Loucy (cell line): ENCODE measurements around the gene PLA2G4C.

Source experiments
- H2AFZ ChIP-seq: fragments of 200-600 bp; sonication (generic); 2 replicates; pipeline ENCODE4 v1.6.0; 2016; ENCODE audit warnings: antibody characterized with exemption, mild to moderate bottlenecking, low read length, moderate library complexity
- H3F3A ChIP-seq: fragments of 200-600 bp; 2 replicates; pipeline ENCODE4 v1.6.0; 2016; ENCODE audit warnings: antibody characterized with exemption, low read depth, mild to moderate bottlenecking
- H3K27me3 ChIP-seq: fragments of 200-600 bp; sonication (generic); 2 replicates; pipeline ENCODE4 v1.6.1; 2014; ENCODE audit warnings: low read length, mild to moderate bottlenecking; ENCODE audit not compliant: insufficient read depth, poor library complexity, severe bottlenecking
- H3K36me3 ChIP-seq: fragments of 200-600 bp; sonication (generic); 2 replicates; pipeline ENCODE4 v1.6.1; 2016; ENCODE audit warnings: low read length; ENCODE audit not compliant: insufficient read depth
- H3K4me1 ChIP-seq: fragments of 200-600 bp; sonication (generic); 2 replicates; pipeline ENCODE4 v1.5.1; 2014; ENCODE audit warnings: low read length, mild to moderate bottlenecking; ENCODE audit not compliant: insufficient read depth, poor library complexity, severe bottlenecking
- H3K4me2 ChIP-seq: fragments of 200-600 bp; sonication (generic); 2 replicates; pipeline ENCODE4 v1.6.0; 2014; ENCODE audit warnings: antibody characterized with exemption, low read length, low read depth, mild to moderate bottlenecking; ENCODE audit not compliant: poor library complexity, severe bottlenecking
- H3K4me3 ChIP-seq: fragments of 200-600 bp; sonication (generic); 2 replicates; pipeline ENCODE4 v1.5.1; 2014; ENCODE audit warnings: low read length, mild to moderate bottlenecking, mixed read lengths; ENCODE audit not compliant: poor library complexity, severe bottlenecking
- H3K79me2 ChIP-seq: fragments of 200-600 bp; sonication (generic); 2 replicates; pipeline ENCODE4 v1.6.1; 2014; ENCODE audit warnings: low read length; ENCODE audit not compliant: insufficient read depth
- H3K9ac ChIP-seq: fragments of 200-600 bp; sonication (generic); 2 replicates; pipeline ENCODE4 v1.6.0; 2014; ENCODE audit warnings: mild to moderate bottlenecking, low read depth, low read length, moderate library complexity; ENCODE audit not compliant: poor library complexity, severe bottlenecking
- H3K9me2 ChIP-seq: fragments of 200-600 bp; sonication (generic); replicated peaks from 2 replicates; pipeline ENCODE4 v1.6.1; 2016; ENCODE audit warnings: low read depth, low read length, mixed read lengths
- H3K9me3 ChIP-seq: fragments of 200-600 bp; sonication (generic); 2 replicates; pipeline ENCODE4 v1.6.1; 2014; ENCODE audit warnings: mild to moderate bottlenecking, antibody characterized with exemption, low read length, low read depth; ENCODE audit not compliant: insufficient read depth
- H4K20me1 ChIP-seq: fragments of 200-600 bp; sonication (generic); 2 replicates; pipeline ENCODE4 v1.6.0; 2014; ENCODE audit warnings: antibody characterized with exemption, low read length, mild to moderate bottlenecking; ENCODE audit not compliant: insufficient read depth, poor library complexity, severe bottlenecking
- EZH2phosphoT487 ChIP-seq: fragments of 200-600 bp; IDR thresholded peaks from 2 replicates; pipeline ENCODE4 v1.6.1; 2018; ENCODE audit warnings: antibody characterized with exemption, mild to moderate bottlenecking, moderate library complexity, borderline replicate concordance
- TF ChIP-seq, protein P1 (sequence below): fragments of 200-600 bp; sonication (generic); conservative IDR thresholded peaks from 2 replicates; pipeline ENCODE4 v1.5.1; 2014; ENCODE audit warnings: mild to moderate bottlenecking, antibody characterized with exemption, low read length

Gene PLA2G4C

DNA sequence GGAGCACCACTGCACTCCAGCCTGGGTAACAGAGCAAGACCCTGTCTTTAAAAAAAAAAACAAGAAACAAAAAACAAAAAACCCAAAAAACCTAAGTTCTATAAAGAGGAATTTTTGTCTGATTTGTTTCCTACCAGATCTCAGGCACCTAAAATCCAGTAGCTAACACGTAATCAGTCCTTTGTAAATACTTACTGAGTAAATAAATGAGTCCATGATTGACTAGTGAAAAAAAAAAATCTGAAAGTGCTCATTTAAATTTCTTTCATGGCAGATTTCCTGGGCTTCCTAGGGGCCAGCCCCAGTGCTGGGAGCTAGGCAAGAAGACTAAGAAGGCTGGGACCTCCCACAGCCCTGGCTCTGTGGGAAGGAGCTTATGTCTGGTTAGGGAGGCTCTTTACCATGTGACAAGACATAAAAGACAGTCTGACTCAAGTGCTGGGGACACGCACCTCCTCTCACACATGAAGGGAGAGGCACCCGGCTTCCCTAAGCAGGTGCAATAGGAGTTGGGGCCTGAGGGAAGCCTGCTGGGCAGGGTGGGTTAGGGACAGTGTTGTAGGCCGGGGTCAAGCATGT, 37.1 kb upstream of the PLA2G4C start:
- Histone ChIP-seq H3K27me3 (no peaks in the 10 kb centered on the region), H3K79me2 (no peaks in the 10 kb centered on the region), H3K4me2 (no peak overlapping the region), H3K4me1 (no peaks in the 10 kb centered on the region), H3K36me3 (peaks cover 92% of the 10 kb centered on the region; the same call in 1 of the 2 replicates), H4K20me1 (no peaks in the 10 kb centered on the region), H3K9ac (no peak overlapping the region), H2AFZ (no peak overlapping the region), H3F3A (no peaks in the 10 kb centered on the region), H3K9me2 (no peaks in the 10 kb centered on the region), H3K9me3 (no peaks in the 10 kb centered on the region), H3K4me3 (no peak overlapping the region)
- TF ChIP-seq EZH2phosphoT487: no peak
- TF ChIP-seq, protein P1, sequence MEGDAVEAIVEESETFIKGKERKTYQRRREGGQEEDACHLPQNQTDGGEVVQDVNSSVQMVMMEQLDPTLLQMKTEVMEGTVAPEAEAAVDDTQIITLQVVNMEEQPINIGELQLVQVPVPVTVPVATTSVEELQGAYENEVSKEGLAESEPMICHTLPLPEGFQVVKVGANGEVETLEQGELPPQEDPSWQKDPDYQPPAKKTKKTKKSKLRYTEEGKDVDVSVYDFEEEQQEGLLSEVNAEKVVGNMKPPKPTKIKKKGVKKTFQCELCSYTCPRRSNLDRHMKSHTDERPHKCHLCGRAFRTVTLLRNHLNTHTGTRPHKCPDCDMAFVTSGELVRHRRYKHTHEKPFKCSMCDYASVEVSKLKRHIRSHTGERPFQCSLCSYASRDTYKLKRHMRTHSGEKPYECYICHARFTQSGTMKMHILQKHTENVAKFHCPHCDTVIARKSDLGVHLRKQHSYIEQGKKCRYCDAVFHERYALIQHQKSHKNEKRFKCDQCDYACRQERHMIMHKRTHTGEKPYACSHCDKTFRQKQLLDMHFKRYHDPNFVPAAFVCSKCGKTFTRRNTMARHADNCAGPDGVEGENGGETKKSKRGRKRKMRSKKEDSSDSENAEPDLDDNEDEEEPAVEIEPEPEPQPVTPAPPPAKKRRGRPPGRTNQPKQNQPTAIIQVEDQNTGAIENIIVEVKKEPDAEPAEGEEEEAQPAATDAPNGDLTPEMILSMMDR: no peak

DNA sequence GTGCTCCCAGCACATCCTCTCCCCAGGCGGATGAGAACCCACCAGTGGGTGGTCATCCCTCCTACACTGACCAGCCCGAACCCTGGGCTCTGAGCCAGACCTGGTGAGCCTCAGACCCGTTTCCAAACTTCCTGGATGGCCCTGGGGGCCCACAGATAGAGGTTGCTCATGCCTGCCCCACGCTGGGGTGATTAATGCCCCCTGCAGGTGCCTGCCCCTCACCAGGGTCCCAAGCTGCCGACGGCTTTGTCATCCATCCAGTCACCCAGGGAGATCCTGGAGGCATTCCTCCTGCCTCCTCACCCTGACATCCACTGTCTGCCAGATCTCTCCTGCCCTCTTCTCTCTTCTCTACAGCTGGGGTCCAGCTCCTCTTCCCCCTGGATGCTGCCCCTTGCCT, 28.4 kb upstream of the PLA2G4C start:
- no peak overlapping the region for H3K9ac ChIP-seq
- no peaks in the 10 kb centered on the region for H3K9me3 ChIP-seq
- H3K9me2 ChIP-seq: no peaks in the 10 kb centered on the region
- H3K4me3 ChIP-seq: no peak overlapping the region
- no peaks in the 10 kb centered on the region for H4K20me1 ChIP-seq
- H3K36me3 ChIP-seq: peaks cover 36% of the 10 kb centered on the region; the same call in 1 of the 2 replicates
- no peak overlapping the region for H3K4me2 ChIP-seq
- no peaks in the 10 kb centered on the region for H3K27me3 ChIP-seq
- no peak for TF ChIP-seq EZH2phosphoT487
- TF ChIP-seq, protein P1: no peak
- H3F3A ChIP-seq: no peaks in the 10 kb centered on the region
- no peaks in the 10 kb centered on the region for H3K79me2 ChIP-seq
- H3K4me1 ChIP-seq: no peaks in the 10 kb centered on the region
- no peak overlapping the region for H2AFZ ChIP-seq

DNA sequence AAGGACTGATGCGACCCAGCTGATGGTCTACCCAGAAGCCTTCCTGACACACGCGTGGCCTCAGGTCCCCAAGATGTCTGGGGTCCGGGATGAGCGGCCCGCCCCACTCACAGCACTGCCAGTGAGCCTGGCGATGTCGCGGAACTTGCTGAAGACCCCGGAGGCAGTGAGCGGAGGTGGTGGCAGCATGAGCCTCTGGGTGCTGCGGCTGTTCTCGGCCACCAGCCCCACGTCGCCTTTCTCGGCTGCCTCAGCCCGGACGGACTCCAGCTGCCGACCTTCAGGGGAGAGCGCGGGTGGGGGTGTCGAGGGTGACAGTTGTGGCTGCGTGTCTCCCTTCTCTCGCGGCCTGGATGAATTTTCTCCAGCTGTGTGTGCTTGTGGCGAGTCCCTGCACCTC, 26.8 kb upstream of the PLA2G4C start:
- H4K20me1 ChIP-seq: no peaks in the 10 kb centered on the region
- no peaks in the 10 kb centered on the region for H3K9me3 ChIP-seq
- no peaks in the 10 kb centered on the region for H3K79me2 ChIP-seq
- H3K9ac ChIP-seq: no peak overlapping the region
- no peak overlapping the region for H3K4me2 ChIP-seq
- H3K9me2 ChIP-seq: no peaks in the 10 kb centered on the region
- H3F3A ChIP-seq: no peaks in the 10 kb centered on the region
- no peak for TF ChIP-seq EZH2phosphoT487
- TF ChIP-seq, protein P1: no peak
- no peak overlapping the region for H3K4me3 ChIP-seq
- H3K4me1 ChIP-seq: no peaks in the 10 kb centered on the region
- peaks cover 35% of the 10 kb centered on the region; the same call in 1 of the 2 replicates for H3K36me3 ChIP-seq
- H2AFZ ChIP-seq: no peak overlapping the region
- H3K27me3 ChIP-seq: no peaks in the 10 kb centered on the region
